IPS-15b (cell line): ENCODE results near the gene GRIN2A.

Experiments used
- H3K27me3 ChIP-seq: one replicate; pipeline ENCODE4 v1.6.1; 2013; ENCODE audit warnings: low read length; ENCODE audit not compliant: control insufficient read depth, insufficient read depth
- H3K36me3 ChIP-seq: one replicate; pipeline ENCODE4 v1.6.1; 2013; ENCODE audit warnings: low read length; ENCODE audit not compliant: control insufficient read depth, insufficient read depth
- H3K4me1 ChIP-seq: one replicate; pipeline ENCODE4 v1.6.1; 2013; ENCODE audit warnings: mild to moderate bottlenecking, low read length; ENCODE audit not compliant: control insufficient read depth, insufficient read depth
- H3K4me3 ChIP-seq: one replicate; pipeline ENCODE4 v1.5.1; 2013; ENCODE audit warnings: low read depth, low read length
- H3K9ac ChIP-seq: one replicate; pipeline ENCODE4 v1.6.1; 2013; ENCODE audit warnings: low read depth, mild to moderate bottlenecking, low read length
- H3K9me3 ChIP-seq: one replicate; pipeline ENCODE4 v1.6.1; 2013; ENCODE audit warnings: mild to moderate bottlenecking, low read length; ENCODE audit not compliant: control insufficient read depth, insufficient read depth

GRIN2A gene

DNA sequence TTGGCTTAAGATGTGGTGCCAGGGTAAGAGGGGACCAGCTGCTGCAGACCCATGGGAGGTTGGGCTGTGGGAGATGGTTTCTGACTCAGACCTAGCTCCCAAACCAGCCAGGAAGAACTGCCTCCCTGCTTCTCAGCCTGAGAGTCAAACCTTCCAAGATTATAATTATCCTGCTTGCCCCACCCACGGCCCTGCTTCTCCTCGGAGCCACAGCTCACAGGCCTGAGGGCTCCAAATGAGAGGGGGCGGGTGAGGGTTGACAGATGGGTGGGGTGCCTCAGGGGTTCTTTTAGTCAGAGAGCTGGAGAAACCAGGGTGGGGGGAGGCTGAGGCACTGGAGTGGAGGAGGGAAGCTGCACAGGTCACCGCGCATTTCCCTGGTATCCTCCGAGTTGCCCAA is 28.7 kb upstream of the GRIN2A start:
- Histone ChIP-seq H3K4me3 (no peak overlapping the region), H3K27me3 (no peaks in the 10 kb centered on the region), H3K4me1 (no peaks in the 10 kb centered on the region), H3K36me3 (no peaks in the 10 kb centered on the region), H3K9me3 (no peaks in the 10 kb centered on the region), H3K9ac (no peak overlapping the region)

DNA sequence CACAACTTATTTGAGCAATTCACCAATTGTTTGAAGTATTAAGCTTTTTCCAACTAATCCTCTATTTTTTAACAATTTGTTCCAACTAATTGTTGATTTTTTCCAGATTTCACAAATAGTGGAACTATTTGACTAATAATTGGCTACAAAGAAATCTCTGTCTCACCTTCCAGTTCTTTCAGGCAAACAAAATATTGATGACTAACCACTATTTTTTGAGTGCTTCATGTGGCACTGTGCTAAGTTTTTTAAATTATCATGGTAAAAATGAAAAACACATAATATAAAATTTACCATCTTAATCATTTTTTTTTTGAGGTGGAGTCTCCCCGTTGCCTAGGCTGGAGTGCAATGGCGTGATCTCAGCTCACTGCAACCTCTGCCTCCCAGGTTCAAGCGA is 24.6 kb upstream of the GRIN2A start:
- no peaks in the 10 kb centered on the region for H3K36me3 ChIP-seq
- no peaks in the 10 kb centered on the region for H3K9me3 ChIP-seq
- no peak overlapping the region for H3K4me3 ChIP-seq
- no peak overlapping the region for H3K9ac ChIP-seq
- no peaks in the 10 kb centered on the region for H3K27me3 ChIP-seq
- H3K4me1 ChIP-seq: no peaks in the 10 kb centered on the region

DNA sequence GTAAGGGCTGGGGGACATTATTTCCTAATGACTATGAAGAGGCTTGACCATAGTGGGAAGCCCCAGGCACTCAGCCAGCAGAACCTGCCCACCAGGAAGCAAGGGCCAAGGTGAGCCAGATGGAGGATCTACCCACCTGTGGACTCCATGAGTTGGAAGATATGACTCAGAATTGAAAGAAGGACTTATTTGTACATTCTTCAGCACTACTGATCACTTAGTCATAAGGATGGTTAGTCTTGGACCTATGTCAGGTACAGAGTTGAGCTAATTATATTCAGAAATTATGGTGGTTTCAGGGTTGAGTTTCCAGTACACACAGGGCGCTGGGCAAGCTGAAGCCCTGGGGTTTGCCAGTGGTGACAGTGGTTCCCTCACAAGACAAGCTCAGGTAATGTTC is 24.0 kb upstream of the GRIN2A start:
- H3K36me3 ChIP-seq: no peaks in the 10 kb centered on the region
- no peaks in the 10 kb centered on the region for H3K9me3 ChIP-seq
- no peak overlapping the region for H3K4me3 ChIP-seq
- no peaks in the 10 kb centered on the region for H3K4me1 ChIP-seq
- H3K9ac ChIP-seq: no peak overlapping the region
- no peaks in the 10 kb centered on the region for H3K27me3 ChIP-seq

DNA sequence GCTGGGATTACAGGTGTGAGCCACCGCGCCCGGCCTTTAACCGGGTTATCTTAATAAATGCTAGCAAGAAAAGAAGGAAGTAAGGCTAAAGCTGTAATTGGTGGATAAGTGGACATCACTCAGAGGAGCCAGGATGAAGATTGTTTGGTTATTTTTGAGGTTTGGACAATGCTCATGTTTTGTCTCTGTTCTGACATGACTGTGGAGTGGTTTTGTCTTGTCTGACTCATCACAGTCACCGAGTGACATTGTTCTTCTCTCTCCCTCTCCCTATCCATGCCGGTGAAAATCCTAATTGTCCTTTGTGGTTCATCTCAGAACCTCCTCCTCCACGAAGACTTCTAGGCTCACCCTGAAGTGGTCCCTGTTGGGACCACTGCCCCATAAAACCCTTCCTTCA is 23.5 kb upstream of the GRIN2A start:
- Histone ChIP-seq H3K9ac (no peak overlapping the region), H3K4me3 (no peak overlapping the region), H3K9me3 (no peaks in the 10 kb centered on the region), H3K4me1 (no peaks in the 10 kb centered on the region), H3K36me3 (no peaks in the 10 kb centered on the region), H3K27me3 (no peaks in the 10 kb centered on the region)

DNA sequence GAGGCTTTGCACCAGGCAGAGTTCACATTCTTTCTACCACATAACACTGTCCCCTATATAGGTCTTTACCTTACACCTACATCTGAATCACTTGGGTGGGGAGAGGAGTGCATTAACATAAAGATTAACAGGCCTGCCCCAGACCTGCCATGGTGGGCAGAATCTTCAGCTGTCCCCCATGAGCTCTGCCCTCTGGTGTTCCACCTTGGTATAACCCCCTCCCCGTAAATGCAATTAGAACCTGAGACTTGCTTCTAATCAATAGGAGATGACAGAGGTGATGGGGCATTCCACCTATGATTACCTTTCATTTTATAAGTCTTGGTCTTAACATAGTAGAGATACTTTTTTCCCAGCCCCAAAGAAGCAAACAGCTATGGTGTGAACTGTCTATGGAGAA is 20.4 kb upstream of the GRIN2A start:
- Histone ChIP-seq H3K9me3 (no peaks in the 10 kb centered on the region), H3K4me3 (no peak overlapping the region), H3K4me1 (no peaks in the 10 kb centered on the region), H3K9ac (no peak overlapping the region), H3K36me3 (no peaks in the 10 kb centered on the region), H3K27me3 (no peaks in the 10 kb centered on the region)

DNA sequence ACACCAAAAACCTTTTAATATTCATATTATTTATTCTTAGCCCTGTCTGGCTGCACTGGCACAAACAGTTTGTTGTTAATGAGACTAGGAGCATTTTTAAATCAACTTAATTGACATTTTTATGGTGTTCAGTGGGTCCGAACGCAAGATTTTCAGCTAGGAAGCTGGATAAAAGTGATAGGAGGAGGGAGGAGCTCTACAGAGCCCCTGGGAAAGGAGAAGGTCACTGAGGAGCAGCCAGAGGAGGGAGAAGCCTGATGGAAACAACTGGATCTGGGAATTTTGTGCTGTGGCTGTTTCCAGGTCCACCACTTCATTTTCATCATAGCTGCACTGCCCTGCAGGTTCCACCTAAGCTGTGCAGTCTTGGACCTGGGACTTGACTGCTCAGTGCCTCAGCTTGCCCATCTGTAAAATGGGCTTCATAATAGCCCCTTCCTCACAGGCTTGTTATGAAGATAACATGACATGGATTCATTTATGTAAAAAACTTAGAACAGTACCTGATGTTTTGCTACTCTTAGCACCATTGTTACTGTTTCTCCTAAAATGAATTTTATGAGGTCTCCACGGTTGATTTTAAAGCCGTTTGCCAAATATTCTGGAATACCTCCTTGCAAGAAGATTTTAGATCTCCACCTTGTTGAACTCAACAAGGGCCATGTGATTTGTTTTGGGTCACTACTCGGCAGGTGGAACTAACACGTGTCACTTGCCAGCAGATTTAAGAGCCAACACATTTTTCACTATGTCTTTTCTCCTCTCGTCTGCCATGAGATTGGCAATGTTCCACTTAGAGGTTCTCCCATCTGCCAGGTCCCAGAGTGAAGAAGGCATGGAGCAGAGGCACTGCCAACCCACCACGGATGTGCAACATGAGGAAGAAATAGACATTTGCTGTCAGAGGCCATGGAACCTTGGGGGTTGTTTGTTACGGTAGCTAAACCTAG is 18.7 kb upstream of the GRIN2A start:
- Histone ChIP-seq H3K27me3 (no peaks in the 10 kb centered on the region), H3K36me3 (no peaks in the 10 kb centered on the region), H3K9ac (no peak overlapping the region), H3K4me3 (no peak overlapping the region), H3K4me1 (no peaks in the 10 kb centered on the region), H3K9me3 (no peaks in the 10 kb centered on the region)

DNA sequence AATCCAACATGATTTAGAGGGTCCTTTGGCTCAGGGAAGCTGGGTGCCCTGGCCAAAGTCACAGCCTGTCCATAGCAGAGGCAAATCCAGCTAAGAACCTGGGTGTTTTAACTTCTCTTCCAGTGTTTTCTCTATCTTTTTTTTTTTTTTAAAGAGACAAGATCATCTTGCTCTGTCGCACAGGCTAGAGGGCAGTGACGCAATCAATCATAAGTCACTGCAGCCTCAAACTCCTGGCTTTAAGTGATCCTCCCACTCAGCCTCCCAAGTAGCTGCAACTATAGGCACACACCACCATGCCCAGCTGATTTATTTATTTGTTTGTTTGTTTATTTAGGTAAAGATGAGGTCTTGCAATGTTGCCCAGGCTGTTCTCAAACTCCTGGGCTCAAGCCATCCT is 14.8 kb upstream of the GRIN2A start:
- no peak overlapping the region for H3K4me3 ChIP-seq
- H3K9ac ChIP-seq: no peak overlapping the region

DNA sequence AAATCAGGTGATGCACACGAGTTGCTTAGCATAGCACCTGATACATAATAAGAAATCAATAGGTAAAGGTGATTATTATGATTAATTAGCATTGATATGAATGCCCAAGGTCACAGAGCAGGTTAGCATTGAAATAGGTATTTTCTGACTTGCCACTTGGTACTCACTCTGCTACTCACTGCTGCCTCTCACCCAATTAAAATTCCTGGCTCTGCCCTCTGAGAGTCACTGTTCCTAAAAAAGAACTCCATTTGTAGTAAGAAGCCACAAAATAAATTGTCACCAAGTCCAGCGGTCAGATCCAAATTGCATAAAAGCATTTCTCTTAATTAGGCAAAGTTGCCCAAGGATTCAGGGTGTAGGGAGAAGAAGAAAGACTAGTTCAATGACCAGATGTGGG is 8.9 kb upstream of the GRIN2A start:
- no peaks in the 10 kb centered on the region for H3K9me3 ChIP-seq
- H3K27me3 ChIP-seq: peaks cover 4% of the 10 kb centered on the region
- no peak overlapping the region for H3K4me3 ChIP-seq
- H3K4me1 ChIP-seq: peaks cover 2% of the 10 kb centered on the region
- no peak overlapping the region for H3K9ac ChIP-seq
- no peaks in the 10 kb centered on the region for H3K36me3 ChIP-seq

More for the DNA sequence above, 14.8 kb upstream of the GRIN2A start:
- Histone ChIP-seq H3K9me3 (no peaks in the 10 kb centered on the region), H3K4me1 (no peaks in the 10 kb centered on the region), H3K36me3 (no peaks in the 10 kb centered on the region), H3K27me3 (no peaks in the 10 kb centered on the region)

DNA sequence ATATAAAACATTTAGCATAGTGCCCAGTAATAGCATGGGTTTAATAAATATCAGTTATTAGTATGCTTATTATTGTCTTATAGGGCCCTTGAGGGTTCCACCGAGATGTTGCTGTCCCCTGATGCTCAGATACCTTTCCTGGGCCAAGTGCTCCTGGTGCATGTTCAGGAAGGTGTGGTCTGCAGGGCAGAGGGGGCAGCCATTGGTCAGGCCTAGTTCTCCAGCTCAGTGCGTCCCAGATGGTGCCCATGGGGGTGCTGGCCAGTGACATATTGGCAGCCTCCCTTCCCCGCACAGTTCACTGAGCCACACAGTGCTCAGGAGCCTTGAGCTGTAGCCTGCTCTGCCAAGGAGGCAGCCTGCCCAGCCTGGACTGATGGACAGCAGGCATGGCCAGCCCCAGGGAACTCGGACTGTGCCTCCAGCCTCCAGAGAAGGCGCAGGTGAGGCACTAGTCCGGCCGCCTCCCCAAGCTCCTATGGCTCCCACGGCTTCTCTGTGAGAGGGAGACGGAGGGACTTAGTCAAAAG is 7.7 kb upstream of the GRIN2A start:
- no peaks in the 10 kb centered on the region for H3K9me3 ChIP-seq
- H3K27me3 ChIP-seq: peaks cover 15% of the 10 kb centered on the region
- H3K36me3 ChIP-seq: no peaks in the 10 kb centered on the region
- H3K9ac ChIP-seq: no peak overlapping the region
- no peak overlapping the region for H3K4me3 ChIP-seq
- peaks cover 2% of the 10 kb centered on the region for H3K4me1 ChIP-seq

DNA sequence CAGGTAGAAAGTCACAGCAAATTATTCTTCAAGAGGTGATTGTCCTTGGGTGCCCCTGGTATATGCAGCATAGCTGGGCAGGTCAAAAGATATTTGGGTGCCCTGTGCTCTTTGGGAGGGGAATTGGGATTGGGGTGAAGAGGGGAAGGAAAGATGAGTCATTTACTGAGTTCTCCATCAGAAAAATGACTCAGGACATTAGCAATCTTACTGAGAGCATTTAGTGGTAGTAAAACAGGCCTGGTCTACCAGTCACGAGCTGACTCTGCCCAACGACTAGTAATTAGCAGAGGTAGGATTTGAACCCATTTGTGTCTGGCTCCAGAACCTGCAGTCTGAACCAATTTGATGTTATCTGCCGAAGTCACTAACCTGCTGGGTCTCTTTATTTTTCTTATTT is 6.0 kb upstream of the GRIN2A start:
- Histone ChIP-seq H3K4me3 (no peak overlapping the region), H3K36me3 (no peaks in the 10 kb centered on the region), H3K9ac (no peak overlapping the region), H3K4me1 (peaks cover 2% of the 10 kb centered on the region), H3K27me3 (peaks cover 32% of the 10 kb centered on the region), H3K9me3 (no peaks in the 10 kb centered on the region)

DNA sequence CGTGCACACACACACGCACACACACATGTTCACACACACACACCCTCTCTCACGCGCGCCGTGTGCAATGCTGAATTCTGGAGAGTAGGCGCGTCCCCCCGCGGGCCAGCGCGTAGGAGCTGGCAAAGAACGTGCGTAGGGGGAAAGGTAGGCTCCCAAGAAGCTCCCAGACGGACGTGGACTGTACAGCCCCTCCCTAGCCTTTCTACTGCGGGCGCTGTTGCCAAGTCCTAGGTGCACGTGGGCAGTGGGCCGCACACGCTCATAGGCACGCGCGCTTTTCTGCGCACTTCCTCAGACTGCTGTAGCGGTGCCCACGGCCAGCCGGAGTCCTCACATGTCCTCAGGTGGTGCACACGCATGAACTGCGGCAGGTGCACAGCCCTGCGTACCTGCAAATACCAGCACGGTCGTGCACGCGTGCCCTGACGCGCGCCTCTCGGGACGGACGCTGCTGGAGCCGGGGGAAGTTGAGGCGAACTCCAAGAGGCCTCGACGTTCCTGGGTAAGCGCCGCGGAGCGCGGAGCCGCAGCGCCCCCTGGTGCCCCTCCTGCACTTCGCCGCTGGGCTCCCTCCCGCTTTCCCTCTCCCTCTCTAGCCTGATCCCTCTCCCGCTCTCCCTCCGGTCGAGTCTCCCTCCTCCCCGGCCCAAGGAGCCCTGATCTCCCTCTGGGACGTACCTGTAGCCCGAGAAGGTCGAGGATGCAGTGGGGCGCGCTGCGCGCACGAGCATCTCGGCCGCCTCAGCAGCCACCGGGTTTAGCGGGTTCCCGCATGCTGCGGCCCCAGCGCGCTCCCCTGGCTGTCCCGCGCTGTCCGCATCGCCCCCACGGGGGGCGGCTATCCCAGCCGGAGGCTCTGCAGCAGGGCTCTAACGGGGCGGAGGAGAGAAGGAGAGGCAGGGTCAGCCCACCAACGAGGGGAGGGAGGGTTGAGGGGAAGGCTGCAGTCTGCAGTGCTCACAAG is 749 bp downstream of the GRIN2A start:
- Histone ChIP-seq H3K27me3 (peaks cover 81% of the 10 kb centered on the region), H3K36me3 (no peaks in the 10 kb centered on the region), H3K4me3 (peak overlapping the region; percentile 85), H3K9me3 (no peaks in the 10 kb centered on the region), H3K4me1 (no peaks in the 10 kb centered on the region), H3K9ac (no peak overlapping the region)
